ENCODE measurements around the gene RASAL3. TPM values are rescaled to one million over a fixed set of nuclear protein-coding genes. Genes with fewer than 3 reads are reported as not detected.
A peak's percentile ranks its signal among the peaks of the same experiment; 100 is the strongest.

RASAL3 gene
- total and polyA plus RNA-seq, 2 of the 8 experiments (the other 6 are each of a cell fraction or from before 2014, with no cell fraction given), result 0.19 to 0.63 TPM

GRCh38 chr19:15456441-15456840 lies 7.9 kb downstream of the RASAL3 start:
- 38% methylated on average over 13 of the region's 14 CpGs; no CpG with 5 or more reads in 1 of the 2 experiments for WGBS, 2 experiments (ENCODE audit: extremely low coverage in 1 of 2, insufficient coverage in 1 of 2, insufficient read length in 1 of 2, insufficient replicate concordance in 2 of 2, low coverage in 1 of 2, low lambda C conversion rate in 2 of 2, missing lambda C conversion rate in 1 of 2)
- Histone ChIP-seq H3K79me2 (ENCODE audit: control insufficient read depth in 1 of 2, insufficient read depth in 2 of 2, low read length in 2 of 2) (no peaks in the 10 kb centered on the region), H3K23me2 (ENCODE audit: low read depth, low read length) (peaks cover 13% of the 10 kb centered on the region; the same call in 1 of the 2 replicates), H3K4me2 (ENCODE audit: insufficient read depth in 1 of 2, low read depth in 2 of 2, low read length in 2 of 2) (peak overlapping the region; percentile 49 to 82), H2BK20ac (ENCODE audit: low read length) (no peak overlapping the region), H3K18ac (ENCODE audit: extremely low read depth, low read length) (peak overlapping the region; percentile 1; the same call in 1 of the 2 replicates), H2BK15ac (ENCODE audit: low read length) (no peak overlapping the region), H3K27me3 (replicated peaks in 1 of 4; ENCODE audit: control insufficient read depth in 3 of 4, extremely low read depth in 1 of 4, insufficient read depth in 3 of 4, low read length in 3 of 4) (peaks cover 20 to 69% (median 55%) of the 10 kb centered on the region in 4 experiments), H2AFZ (ENCODE audit: low read length) (0 out of 2 replicates have a peak overlapping the region, but pooled peaks have one; percentile 2), H2BK12ac (ENCODE audit: low read depth, low read length) (peak overlapping the region; percentile 50; the same call in 1 of the 2 replicates), H3K23ac (ENCODE audit: insufficient read length) (no peak overlapping the region), H3K56ac (replicated peaks; ENCODE audit: insufficient read length, low read depth, low read length) (no peak overlapping the region), H3K79me1 (ENCODE audit: low read depth, low read length) (no peaks in the 10 kb centered on the region), H3K14ac (ENCODE audit: insufficient read length) (no peak overlapping the region), H3K9ac (replicated peaks in 1 of 4; ENCODE audit: extremely low read depth in 1 of 4, low read depth in 3 of 4, low read length in 3 of 4) (no peak overlapping the region), H3K4me3 (ENCODE audit: extremely low read depth in 1 of 4, insufficient read depth in 2 of 4, low read depth in 3 of 4, low read length in 4 of 4) (peak overlapping the region in 2 of 4 experiments; percentile 29 to 61; a peak in 5 of 8 replicates), H3K9me3 (ENCODE audit: insufficient read depth in 2 of 2, low read depth in 1 of 2, low read length in 1 of 2) (no peaks in the 10 kb centered on the region), H3K27ac (ENCODE audit: low read depth, low read length) (no peak overlapping the region), H3K4me1 (replicated peaks in 1 of 4; ENCODE audit: control insufficient read depth in 3 of 4, insufficient read depth in 4 of 4, low read length in 3 of 4) (peaks cover 0 to 17% (median 10%) of the 10 kb centered on the region in 4 experiments; a peak in 5 of 7 replicates), H4K91ac (replicated peaks; ENCODE audit: insufficient read length, low read length) (no peak overlapping the region), H4K5ac (ENCODE audit: insufficient read length, low read depth, low read length) (no peak overlapping the region), H4K8ac (ENCODE audit: extremely low read depth, insufficient read depth, low read length) (peak overlapping the region; percentile 60; the same call in 1 of the 2 replicates), H2AK5ac (ENCODE audit: low read depth, low read length) (no peak overlapping the region), H3K36me3 (ENCODE audit: control insufficient read depth in 2 of 4, insufficient read depth in 4 of 4, low read length in 3 of 4) (no peaks in the 10 kb centered on the region; a peak in 1 of 8 replicates), H2BK120ac (replicated peaks; ENCODE audit: low read depth, low read length) (no peak overlapping the region), H2BK5ac (ENCODE audit: low read depth, low read length) (no peak overlapping the region), H3K4ac (replicated peaks; ENCODE audit: insufficient read length, low read depth, low read length) (no peak overlapping the region), H4K20me1 (replicated peaks in 1 of 2; ENCODE audit: control insufficient read depth in 1 of 2, insufficient read depth in 2 of 2, low read length in 2 of 2) (peaks cover 0 to 6% of the 10 kb centered on the region in 2 experiments)
- DNase-seq (ENCODE audit: low read depth in 1 of 2, low spot score in 2 of 2), result no peak
- no peak for FAIRE-seq
- POLR2A ChIA-PET (ENCODE audit: partially characterized antibody), result interaction anchor here (1.1 kb wide), 2 partner anchors 35 to 38 kb away, joined by 3 to 6 read pairs; partner anchors contain the start of gene AKAP8L
- CTCF ChIA-PET (ENCODE audit: partially characterized antibody), result interaction anchor here (0.5 to 5.7 kb wide), 13 partner anchors 8 to 670 kb away, joined by 3 to 25 read pairs (median 4); partner anchors contain the start of genes AKAP8L and RASAL3
- TF ChIP-seq SP4 (IDR thresholded peaks at IDR 0.05; ENCODE audit: low read length), result no peak
- no peak for TF ChIP-seq HDAC6 (IDR thresholded peaks at IDR 0.05; ENCODE audit: low read depth, low read length)
- no peak for TF ChIP-seq SIN3A (conservative IDR thresholded peaks at IDR 0.05 in 1 of 2, IDR thresholded peaks at IDR 0.05 in 1 of 2; ENCODE audit: low read depth in 1 of 2, low read length in 2 of 2)
- no peak for TF ChIP-seq ASH2L (IDR thresholded peaks at IDR 0.05; ENCODE audit: low read length)
- no peak for TF ChIP-seq SP1 (IDR thresholded peaks at IDR 0.05; ENCODE audit: low read depth, low read length)

All from H1 (cell line).